ENCODE results near the gene TALDO1. TPM values are rescaled to one million over a fixed set of nuclear protein-coding genes. Genes with fewer than 3 reads are reported as not detected.
A peak's percentile ranks its signal among the peaks of the same experiment; 100 is the strongest.

Gene TALDO1
- total RNA-seq, 1 experiment from 2014 or later: 446 TPM

GRCh38 chr11:809287-810039, 62.2 kb downstream of the TALDO1 start, which contains the start of gene RPLP2:
Gene RPLP2, plus strand, starts transcription at chr11:809967. Its CDS starts 268 bp downstream, at chr11:810235.
- peaks cover 9% of the 10 kb centered on the region; the same call in 1 of the 2 replicates for H3K4me1 ChIP-seq (replicated peaks; ENCODE audit: insufficient read depth)
- intact Hi-C loops (cut with micrococcal nuclease; ENCODE audit: unreplicated experiment): loop anchor here (5.0 kb wide), 1 partner anchor 33 kb away; the partner anchor contains the start of genes POLR2L and TSPAN4
- POLR2A ChIA-PET (ENCODE audit: unreplicated experiment): interaction anchor here (0.5 to 0.7 kb wide), 3 partner anchors 23 to 114 kb away, joined by 3 to 9 read pairs (median 5); partner anchors contain the start of gene TMEM80
- H3F3A ChIP-seq (ENCODE audit: insufficient read depth, low read depth): peaks cover 38% of the 10 kb centered on the region; the same call in 1 of the 2 replicates
- H3K4me2 ChIP-seq: peak within 1 kb of the TSS; percentile 86
- peaks cover 13% of the 10 kb centered on the region for H3K36me3 ChIP-seq (ENCODE audit: low read depth)
- H3K27me3 ChIP-seq (ENCODE audit: insufficient read depth, low read depth): no peaks in the 10 kb centered on the region
- CTCF ChIA-PET: no interaction called here
- H4K20me1 ChIP-seq (ENCODE audit: insufficient read depth): peaks cover 12% of the 10 kb centered on the region
- peak within 1 kb of the TSS; percentile 89 for H3K27ac ChIP-seq
- TF ChIP-seq EZH2 (IDR thresholded peaks at IDR 0.05; ENCODE audit: low read depth): no peak
- TF ChIP-seq, protein P1, sequence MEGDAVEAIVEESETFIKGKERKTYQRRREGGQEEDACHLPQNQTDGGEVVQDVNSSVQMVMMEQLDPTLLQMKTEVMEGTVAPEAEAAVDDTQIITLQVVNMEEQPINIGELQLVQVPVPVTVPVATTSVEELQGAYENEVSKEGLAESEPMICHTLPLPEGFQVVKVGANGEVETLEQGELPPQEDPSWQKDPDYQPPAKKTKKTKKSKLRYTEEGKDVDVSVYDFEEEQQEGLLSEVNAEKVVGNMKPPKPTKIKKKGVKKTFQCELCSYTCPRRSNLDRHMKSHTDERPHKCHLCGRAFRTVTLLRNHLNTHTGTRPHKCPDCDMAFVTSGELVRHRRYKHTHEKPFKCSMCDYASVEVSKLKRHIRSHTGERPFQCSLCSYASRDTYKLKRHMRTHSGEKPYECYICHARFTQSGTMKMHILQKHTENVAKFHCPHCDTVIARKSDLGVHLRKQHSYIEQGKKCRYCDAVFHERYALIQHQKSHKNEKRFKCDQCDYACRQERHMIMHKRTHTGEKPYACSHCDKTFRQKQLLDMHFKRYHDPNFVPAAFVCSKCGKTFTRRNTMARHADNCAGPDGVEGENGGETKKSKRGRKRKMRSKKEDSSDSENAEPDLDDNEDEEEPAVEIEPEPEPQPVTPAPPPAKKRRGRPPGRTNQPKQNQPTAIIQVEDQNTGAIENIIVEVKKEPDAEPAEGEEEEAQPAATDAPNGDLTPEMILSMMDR (conservative IDR thresholded peaks at IDR 0.05): no peak
- peaks cover 41% of the 10 kb centered on the region for H3K79me2 ChIP-seq (ENCODE audit: low read depth)
- H3K9me2 ChIP-seq (ENCODE audit: insufficient read depth): no peaks in the 10 kb centered on the region
- DNase-seq: peak; percentile 82 to 89
- no peaks in the 10 kb centered on the region for H3K9me3 ChIP-seq (ENCODE audit: insufficient read depth, low read depth)
- peak within 1 kb of the TSS; percentile 83 for H2AFZ ChIP-seq
- no TSS peak for BruUV-seq (replicated peaks)
- peak within 1 kb of the TSS; percentile 85 for H3K4me3 ChIP-seq

DNA sequence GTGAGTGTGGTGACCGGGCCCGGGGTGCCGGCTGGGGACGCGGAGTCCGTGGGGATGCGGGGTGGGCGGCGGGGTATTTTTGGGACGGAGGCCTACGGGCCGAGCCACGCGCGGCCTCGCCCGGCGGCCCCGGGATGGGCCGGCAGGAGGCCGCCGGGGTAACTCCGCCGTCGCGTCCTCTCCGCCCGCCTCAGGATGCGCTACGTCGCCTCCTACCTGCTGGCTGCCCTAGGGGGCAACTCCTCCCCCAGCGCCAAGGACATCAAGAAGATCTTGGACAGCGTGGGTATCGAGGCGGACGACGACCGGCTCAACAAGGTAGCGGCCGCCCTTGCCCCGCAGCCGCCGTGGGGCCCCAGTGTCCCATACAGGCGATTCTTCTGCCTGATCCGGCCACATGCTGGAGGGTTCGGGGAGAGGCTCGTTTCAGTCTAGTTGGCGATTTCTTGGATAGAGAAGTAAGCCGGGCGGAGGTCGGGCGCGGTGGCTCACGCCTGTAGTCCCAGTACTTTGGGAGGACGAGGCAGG, 62.8 kb downstream of the TALDO1 start:
- peaks cover 9% of the 10 kb centered on the region; the same call in 1 of the 2 replicates for H3K4me1 ChIP-seq (replicated peaks; ENCODE audit: insufficient read depth)
- intact Hi-C loops (cut with micrococcal nuclease; ENCODE audit: unreplicated experiment): no loop called here
- no peaks in the 10 kb centered on the region for H3K9me2 ChIP-seq (ENCODE audit: insufficient read depth)
- H3K36me3 ChIP-seq (ENCODE audit: low read depth): peaks cover 13% of the 10 kb centered on the region
- no peak overlapping the region for H2AFZ ChIP-seq
- DNase-seq: peak in 1 of 2 experiments; percentile 28
- peak overlapping the region; percentile 86 for H3K4me2 ChIP-seq
- peaks cover 38% of the 10 kb centered on the region; the same call in 1 of the 2 replicates for H3F3A ChIP-seq (ENCODE audit: insufficient read depth, low read depth)
- H4K20me1 ChIP-seq (ENCODE audit: insufficient read depth): peaks cover 12% of the 10 kb centered on the region
- H3K27ac ChIP-seq: peak overlapping the region; percentile 89
- peak overlapping the region; percentile 85 for H3K4me3 ChIP-seq
- H3K9me3 ChIP-seq (ENCODE audit: insufficient read depth, low read depth): no peaks in the 10 kb centered on the region
- BruUV-seq (replicated peaks): no TSS peak
- CTCF ChIA-PET: no interaction called here
- POLR2A ChIA-PET (ENCODE audit: unreplicated experiment): interaction anchor here (0.7 kb wide), 1 partner anchor 84 kb away, joined by 3 read pairs; no protein-coding TSS in a partner anchor
- H3K79me2 ChIP-seq (ENCODE audit: low read depth): peaks cover 41% of the 10 kb centered on the region
- H3K27me3 ChIP-seq (ENCODE audit: insufficient read depth, low read depth): no peaks in the 10 kb centered on the region
- TF ChIP-seq, protein P1 (conservative IDR thresholded peaks at IDR 0.05): no peak
- no peak for TF ChIP-seq EZH2 (IDR thresholded peaks at IDR 0.05; ENCODE audit: low read depth)

DNA sequence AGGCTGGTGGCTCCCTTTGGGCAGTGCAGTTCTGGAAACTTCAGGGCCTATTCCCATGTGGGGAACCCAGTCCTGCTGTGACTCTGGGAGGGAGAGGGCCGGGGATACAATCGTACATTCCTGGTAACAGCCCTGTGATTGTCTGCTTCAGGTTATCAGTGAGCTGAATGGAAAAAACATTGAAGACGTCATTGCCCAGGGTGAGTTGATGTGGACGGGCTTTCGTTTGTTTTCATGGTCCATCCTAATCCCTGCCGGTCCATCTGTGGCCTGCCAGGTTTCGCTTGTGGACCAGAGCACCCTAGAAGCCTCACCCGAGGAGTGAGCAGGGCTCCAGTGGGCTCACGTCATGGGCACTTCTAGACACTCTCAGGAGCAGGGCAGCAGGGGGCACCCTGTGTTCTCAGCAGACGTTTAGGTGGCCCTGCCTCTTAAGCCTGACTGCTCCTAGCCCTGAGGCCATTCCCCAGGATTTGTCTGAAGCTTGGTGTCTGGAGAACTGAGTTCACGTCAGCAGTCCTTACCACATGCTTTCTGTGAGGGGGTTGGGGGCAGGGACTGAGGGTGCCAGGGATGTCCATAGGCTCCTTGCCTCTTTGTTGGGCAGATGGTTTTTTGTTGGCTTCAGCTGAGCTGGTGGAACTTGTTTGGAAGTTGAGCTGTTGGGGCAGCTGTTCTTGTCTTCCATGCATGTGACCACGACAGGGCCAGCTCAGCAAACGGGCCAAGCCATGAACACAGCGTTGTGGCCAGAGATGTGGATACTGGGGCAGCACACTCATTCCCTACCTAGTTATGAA, 64.4 kb downstream of the TALDO1 start:
- peak overlapping the region; percentile 85; the same call in 1 of the 2 replicates for H3K4me3 ChIP-seq
- no peaks in the 10 kb centered on the region for H3K27me3 ChIP-seq (ENCODE audit: insufficient read depth, low read depth)
- peak overlapping the region; percentile 86 for H3K4me2 ChIP-seq
- H4K20me1 ChIP-seq (ENCODE audit: insufficient read depth): peaks cover 12% of the 10 kb centered on the region
- intact Hi-C loops (cut with micrococcal nuclease; ENCODE audit: unreplicated experiment): no loop called here
- CTCF ChIA-PET: no interaction called here
- no peak overlapping the region for H2AFZ ChIP-seq
- no peak for TF ChIP-seq EZH2 (IDR thresholded peaks at IDR 0.05; ENCODE audit: low read depth)
- TF ChIP-seq, protein P1 (conservative IDR thresholded peaks at IDR 0.05): no peak
- no TSS peak for BruUV-seq (replicated peaks)
- peaks cover 9% of the 10 kb centered on the region; the same call in 1 of the 2 replicates for H3K4me1 ChIP-seq (replicated peaks; ENCODE audit: insufficient read depth)
- no peaks in the 10 kb centered on the region for H3K9me2 ChIP-seq (ENCODE audit: insufficient read depth)
- POLR2A ChIA-PET (ENCODE audit: unreplicated experiment): interaction anchor here (0.7 kb wide), 1 partner anchor 23 kb away, joined by 5 read pairs; no protein-coding TSS in a partner anchor
- peaks cover 13% of the 10 kb centered on the region for H3K36me3 ChIP-seq (ENCODE audit: low read depth)
- H3F3A ChIP-seq (ENCODE audit: insufficient read depth, low read depth): peaks cover 38% of the 10 kb centered on the region; the same call in 1 of the 2 replicates
- DNase-seq: peak in 1 of 2 experiments; percentile 24
- H3K9me3 ChIP-seq (ENCODE audit: insufficient read depth, low read depth): no peaks in the 10 kb centered on the region
- H3K27ac ChIP-seq: no peak overlapping the region; the same call in 1 of the 2 replicates
- peaks cover 41% of the 10 kb centered on the region for H3K79me2 ChIP-seq (ENCODE audit: low read depth)

Measured in PC-9 (cell line).